Tibial nerve (tissue), 4 donors: ENCODE data around the gene FFAR2. TPM values are rescaled to one million over a fixed set of nuclear protein-coding genes. Genes with fewer than 3 reads are reported as not detected.

Source experiments
- DNase-seq, 2 donors: peaks; one replicate each; pipeline ENCODE4 v3.0.0-alpha.2; 2019; ENCODE audit warnings: low spot score in 2 of 2
- H3K27ac ChIP-seq, 4 donors: fragments of 200-600 bp; sonication (generic) in 3 of 4; one replicate each; pipeline ENCODE4 v1.5.1; 2017 to 2019; ENCODE audit warnings: mild to moderate bottlenecking in 1 of 4
- H3K27me3 ChIP-seq, 2 donors: fragments of 200-600 bp; sonication (generic) in 1 of 2; one replicate each; pipeline versions ENCODE4 v1.5.1 to v1.6.0; 2017 to 2019
- H3K36me3 ChIP-seq, 3 donors: fragments of 200-600 bp; sonication (generic); one replicate each; pipeline ENCODE4 v1.5.1; 2018 to 2019
- H3K4me1 ChIP-seq, 4 donors: fragments of 200-600 bp; sonication (generic) in 3 of 4; one replicate each; pipeline ENCODE4 v1.5.1; 2017 to 2019
- H3K4me3 ChIP-seq, 4 donors: fragments of 200-600 bp; sonication (generic) in 3 of 4; one replicate each; pipeline ENCODE4 v1.5.1; 2017 to 2019; ENCODE audit warnings: mild to moderate bottlenecking in 1 of 4, moderate library complexity in 1 of 4
- H3K9me3 ChIP-seq, 4 donors: fragments of 200-600 bp; sonication (generic) in 3 of 4; one replicate each; pipeline ENCODE4 v1.5.1; 2017 to 2019
- EP300 ChIP-seq, 2 donors: sonication (generic); formaldehyde crosslinking; IDR thresholded peaks; one replicate each; pipeline ENCODE4 v1.6.1; 2017; ENCODE audit warnings: antibody characterized with exemption in 2 of 2, mild to moderate bottlenecking in 1 of 2
- POLR2A ChIP-seq, 2 donors: fragments of 450-650 bp; IDR thresholded peaks; one replicate each; pipeline ENCODE4 v1.6.1; 2017; ENCODE audit warnings: antibody characterized with exemption in 2 of 2, mild to moderate bottlenecking in 2 of 2, moderate library complexity in 2 of 2
- WGBS, 2 donors: methylation state at CpG; one replicate each; pipeline ENCODE4 v1.1.5; 2018; 5-methylcytosine and 5-hydroxymethylcytosine counted together
- small RNA-seq: library from RNA; depleted of rRNA; stranded (forward); fragments of <200 nt; gene quantifications from one replicate; pipeline ENCODE3, GENCODE V24; 2016
- total RNA-seq, 4 donors: library from RNA; depleted of rRNA; stranded (reverse); fragments of >200 nt; gene quantifications; one replicate each; pipeline ENCODE4 v1.1.0, GENCODE V29; 2016
- TF ChIP-seq, protein P1 (sequence below), 5 experiments: fragments of 200-600 bp in 3 of 5; fragments of 450-650 bp in 2 of 5; sonication (generic) in 3 of 5; IDR thresholded peaks; one replicate each; pipeline ENCODE4 v1.5.1; 2016 to 2019; ENCODE audit warnings: antibody characterized with exemption in 5 of 5, mild to moderate bottlenecking in 3 of 5, moderate library complexity in 2 of 5

The FFAR2 gene
- total RNA-seq, 4 donors from 2014 or later, result 0.22 TPM; not detected in 3

DNA sequence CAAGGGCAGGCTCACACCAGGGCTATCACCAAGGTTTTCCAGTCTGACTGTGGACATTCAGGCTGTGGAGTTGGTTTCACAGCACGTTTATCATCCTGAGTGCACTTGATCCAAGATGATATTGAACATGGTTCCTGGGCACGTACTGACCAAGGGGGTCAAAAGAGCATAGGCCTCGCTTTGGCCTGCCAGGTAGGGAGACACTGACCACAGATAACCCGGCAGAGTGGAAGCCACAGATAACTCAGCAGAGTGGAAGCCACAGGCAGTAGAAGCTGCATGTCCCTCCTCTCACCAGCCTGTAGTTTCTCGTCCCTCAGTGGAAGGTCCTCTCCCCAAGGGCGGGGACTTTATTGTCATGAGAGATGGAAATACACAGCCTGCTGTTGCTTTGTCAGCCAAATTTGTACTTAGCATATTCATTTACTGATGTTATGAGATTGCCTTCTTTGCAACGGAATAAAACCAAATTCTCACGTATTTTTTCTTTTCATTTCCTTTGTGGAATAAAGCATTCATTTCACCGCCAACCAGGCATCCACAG lies 51.0 kb downstream of the FFAR2 start:
- H3K4me1 ChIP-seq, result peaks cover 0 to 7% (median 2%) of the 10 kb centered on the region in 4 donors
- DNase-seq, result no peak
- TF ChIP-seq, protein P1, sequence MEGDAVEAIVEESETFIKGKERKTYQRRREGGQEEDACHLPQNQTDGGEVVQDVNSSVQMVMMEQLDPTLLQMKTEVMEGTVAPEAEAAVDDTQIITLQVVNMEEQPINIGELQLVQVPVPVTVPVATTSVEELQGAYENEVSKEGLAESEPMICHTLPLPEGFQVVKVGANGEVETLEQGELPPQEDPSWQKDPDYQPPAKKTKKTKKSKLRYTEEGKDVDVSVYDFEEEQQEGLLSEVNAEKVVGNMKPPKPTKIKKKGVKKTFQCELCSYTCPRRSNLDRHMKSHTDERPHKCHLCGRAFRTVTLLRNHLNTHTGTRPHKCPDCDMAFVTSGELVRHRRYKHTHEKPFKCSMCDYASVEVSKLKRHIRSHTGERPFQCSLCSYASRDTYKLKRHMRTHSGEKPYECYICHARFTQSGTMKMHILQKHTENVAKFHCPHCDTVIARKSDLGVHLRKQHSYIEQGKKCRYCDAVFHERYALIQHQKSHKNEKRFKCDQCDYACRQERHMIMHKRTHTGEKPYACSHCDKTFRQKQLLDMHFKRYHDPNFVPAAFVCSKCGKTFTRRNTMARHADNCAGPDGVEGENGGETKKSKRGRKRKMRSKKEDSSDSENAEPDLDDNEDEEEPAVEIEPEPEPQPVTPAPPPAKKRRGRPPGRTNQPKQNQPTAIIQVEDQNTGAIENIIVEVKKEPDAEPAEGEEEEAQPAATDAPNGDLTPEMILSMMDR (IDR thresholded peaks at IDR 0.05), result no peak
- TF ChIP-seq EP300 (IDR thresholded peaks at IDR 0.05) (no peak), POLR2A (IDR thresholded peaks at IDR 0.05) (no peak)
- 80 to 83% methylated on average over 9 of the region's 9 CpGs for WGBS, 2 donors
- H3K27ac ChIP-seq, result no peak overlapping the region
- H3K4me3 ChIP-seq, result no peak overlapping the region
- H3K27me3 ChIP-seq, result no peaks in the 10 kb centered on the region
- no peaks in the 10 kb centered on the region for H3K36me3 ChIP-seq
- no peaks in the 10 kb centered on the region for H3K9me3 ChIP-seq

DNA sequence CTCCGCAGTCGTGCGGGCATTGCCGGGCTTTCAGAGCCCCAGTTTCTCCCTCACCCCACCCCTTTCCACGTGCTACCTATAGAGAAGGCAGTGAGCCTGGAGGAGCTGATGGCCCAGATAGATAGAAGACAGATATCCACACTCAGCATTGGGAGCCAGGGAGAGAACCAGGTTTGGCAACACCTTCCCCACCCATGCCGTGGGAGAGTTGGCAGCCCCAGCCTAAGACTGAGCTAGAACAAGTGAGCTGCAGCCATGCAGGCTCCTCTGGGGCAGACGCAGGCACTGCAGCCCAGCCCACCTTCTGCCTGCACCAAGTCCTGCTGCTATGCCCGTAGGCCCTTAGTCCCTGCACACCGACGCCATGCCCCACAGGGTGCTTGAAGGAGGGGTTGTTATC lies 52.6 kb downstream of the FFAR2 start:
- Histone ChIP-seq H3K27me3 (no peaks in the 10 kb centered on the region), H3K36me3 (no peaks in the 10 kb centered on the region), H3K27ac (no peak overlapping the region), H3K9me3 (no peaks in the 10 kb centered on the region), H3K4me1 (peaks cover 0 to under 1% (median 0%) of the 10 kb centered on the region in 4 donors), H3K4me3 (no peak overlapping the region)
- TF ChIP-seq EP300 (IDR thresholded peaks at IDR 0.05) (no peak), POLR2A (IDR thresholded peaks at IDR 0.05) (no peak)
- TF ChIP-seq, protein P1 (IDR thresholded peaks at IDR 0.05), result no peak
- WGBS, 2 donors, result 87 to 92% methylated on average over 10 of the region's 10 CpGs
- DNase-seq, result no peak

Small RNA genes lying within 50 kb of the gene (small RNA-seq; reads per million reads assigned to genes)
- gene RN7SL491P, result not detected

Other genes with a start within 250 kb of the FFAR2 start
- gene FAM187B, start 219.5 kb upstream of the FFAR2 start, total RNA-seq, result not detected
- gene LSR, start 199.3 kb upstream of the FFAR2 start, total RNA-seq, result 10 to 100 TPM in 2 of 4 donors, 1 to 10 TPM in 2; 3.1 to 34.9 (median 19.1) TPM
- gene USF2, start 179.3 kb upstream of the FFAR2 start, total RNA-seq, result 100 to 1,000 TPM in 3 of 4 donors, 10 to 100 TPM in 1; 98.5 to 172 (median 128) TPM
- gene HAMP, start 165.7 kb upstream of the FFAR2 start, total RNA-seq, result 1 to 10 TPM in 1 of 4 donors, not detected in 3; 2.9 TPM
- 10 to 100 TPM; 31.8 to 49.6 (median 38.4) TPM for gene MAG, start 156.1 kb upstream of the FFAR2 start, total RNA-seq
- 10 to 100 TPM in 3 of 4 donors, 1 to 10 TPM in 1; 7.2 to 22.8 (median 13.4) TPM for gene CD22, start 119.1 kb upstream of the FFAR2 start, total RNA-seq
- gene FFAR1, start 100.4 kb upstream of the FFAR2 start, total RNA-seq, result under 1 TPM in 1 of 4 donors, not detected in 3; 0.59 TPM
- under 1 TPM in 1 of 4 donors, not detected in 3; 0.87 TPM for gene FFAR3, start 89.8 kb upstream of the FFAR2 start, total RNA-seq
- gene GPR42, start 77.2 kb upstream of the FFAR2 start, total RNA-seq, result not detected
- gene KRTDAP, start 42.2 kb downstream of the FFAR2 start, total RNA-seq, result not detected
- 10 to 100 TPM in 3 of 4 donors, 1 to 10 TPM in 1; 8.2 to 33.5 (median 26.5) TPM for gene DMKN, start 65.4 kb downstream of the FFAR2 start, total RNA-seq
- gene SBSN, start 80.1 kb downstream of the FFAR2 start, total RNA-seq, result not detected
- not detected for gene GAPDHS, start 85.2 kb downstream of the FFAR2 start, total RNA-seq
- 100 to 1,000 TPM in 1 of 4 donors, 10 to 100 TPM in 3; 63.8 to 103 (median 68.2) TPM for gene TMEM147, start 97.4 kb downstream of the FFAR2 start, total RNA-seq
- gene ATP4A, start 115.4 kb downstream of the FFAR2 start, total RNA-seq, result under 1 TPM in 1 of 4 donors, not detected in 3; 0.63 TPM
- not detected for gene PMIS2, start 137.9 kb downstream of the FFAR2 start, total RNA-seq
- gene HAUS5, start 164.5 kb downstream of the FFAR2 start, total RNA-seq, result 10 to 100 TPM in 3 of 4 donors, 1 to 10 TPM in 1; 9.8 to 17.1 (median 11.0) TPM
- gene RBM42, start 180.8 kb downstream of the FFAR2 start, total RNA-seq, result 10 to 100 TPM; 77.4 to 88.3 (median 80.0) TPM
- 1 to 10 TPM in 1 of 4 donors, under 1 TPM in 1, not detected in 2; 0.84 to 2.2 TPM for gene ETV2, start 193.5 kb downstream of the FFAR2 start, total RNA-seq
- 100 to 1,000 TPM; 293 to 338 (median 316) TPM for gene COX6B1, start 200.1 kb downstream of the FFAR2 start, total RNA-seq
- not detected for gene UPK1A, start 218.3 kb downstream of the FFAR2 start, total RNA-seq